DOHH2 (cell line): Measurements from ENCODE around the gene MXRA7.

ENCODE experiments used
- H3F3A ChIP-seq: fragments of 200-600 bp; sonication (generic), shearing (Covaris generic); 2 replicates; pipeline ENCODE4 v1.6.0; 2016; ENCODE audit warnings: antibody characterized with exemption, mild to moderate bottlenecking; ENCODE audit not compliant: control insufficient read depth, insufficient read depth
- H3K27ac ChIP-seq: fragments of 200-600 bp; sonication (generic); 2 replicates; pipeline ENCODE4 v1.5.1; 2014; ENCODE audit warnings: low read depth, mild to moderate bottlenecking, low read length, moderate library complexity
- H3K27me3 ChIP-seq: fragments of 200-600 bp; sonication (generic); 2 replicates; pipeline ENCODE4 v1.6.1; 2014; ENCODE audit warnings: mild to moderate bottlenecking, low read length, mixed read lengths; ENCODE audit not compliant: control insufficient read depth
- H3K36me3 ChIP-seq: fragments of 200-600 bp; sonication (generic); 2 replicates; pipeline ENCODE4 v1.6.1; 2014; ENCODE audit warnings: mild to moderate bottlenecking, low read length, moderate library complexity, mixed read lengths; ENCODE audit not compliant: control insufficient read depth
- H3K4me1 ChIP-seq: fragments of 200-600 bp; sonication (generic); 2 replicates; pipeline ENCODE4 v1.6.1; 2014; ENCODE audit warnings: mild to moderate bottlenecking, low read length, mixed read lengths; ENCODE audit not compliant: control insufficient read depth
- H3K4me2 ChIP-seq: fragments of 200-600 bp; sonication (generic); 2 replicates; pipeline ENCODE4 v1.6.0; 2014; ENCODE audit warnings: mild to moderate bottlenecking, low read length, moderate library complexity
- H3K4me3 ChIP-seq: fragments of 200-600 bp; sonication (generic); 2 replicates; pipeline ENCODE4 v1.5.1; 2014; ENCODE audit warnings: mild to moderate bottlenecking, low read length, mixed read lengths
- H3K79me2 ChIP-seq: fragments of 200-600 bp; sonication (generic); 2 replicates; pipeline ENCODE4 v1.6.1; 2014; ENCODE audit warnings: mild to moderate bottlenecking, low read length, mixed read lengths; ENCODE audit not compliant: control insufficient read depth
- H3K9me2 ChIP-seq: fragments of 200-600 bp; sonication (generic); replicated peaks from 2 replicates; pipeline ENCODE4 v1.6.1; 2014; ENCODE audit warnings: mild to moderate bottlenecking, low read length, mixed read lengths; ENCODE audit not compliant: control insufficient read depth
- H3K9me3 ChIP-seq: fragments of 200-600 bp; sonication (generic); 2 replicates; pipeline ENCODE4 v1.6.1; 2014; ENCODE audit warnings: antibody characterized with exemption, low read length, mixed read lengths; ENCODE audit not compliant: control insufficient read depth, insufficient read depth
- H4K20me1 ChIP-seq: fragments of 200-600 bp; sonication (generic); 2 replicates; pipeline ENCODE4 v1.6.0; 2014; ENCODE audit warnings: low read depth, mild to moderate bottlenecking, antibody characterized with exemption, low read length, moderate library complexity; ENCODE audit not compliant: control insufficient read depth, insufficient read depth
- CTCF ChIP-seq: fragments of 200-600 bp; sonication (generic); IDR thresholded peaks from one replicate; pipeline ENCODE4 v1.5.1; 2014; ENCODE audit warnings: antibody characterized with exemption, mild to moderate bottlenecking, low read depth, low read length; ENCODE audit not compliant: poor library complexity, severe bottlenecking
- EZH2phosphoT487 ChIP-seq: fragments of 200-600 bp; sonication (generic); IDR thresholded peaks from 2 replicates; pipeline ENCODE4 v1.6.1; 2017; ENCODE audit warnings: borderline replicate concordance, mild to moderate bottlenecking, antibody characterized with exemption, low read length, moderate library complexity, mixed read lengths

Gene MXRA7

GRCh38 chr17:76685366-76685765, 25.4 kb downstream of the MXRA7 start:
- Histone ChIP-seq H3K4me1 (no peaks in the 10 kb centered on the region), H3K36me3 (no peaks in the 10 kb centered on the region), H3K79me2 (no peaks in the 10 kb centered on the region), H3K27ac (no peak overlapping the region), H3F3A (no peaks in the 10 kb centered on the region), H3K9me3 (no peaks in the 10 kb centered on the region), H3K4me2 (no peak overlapping the region), H3K4me3 (no peak overlapping the region), H3K27me3 (peaks cover 15% of the 10 kb centered on the region), H3K9me2 (no peaks in the 10 kb centered on the region), H4K20me1 (no peaks in the 10 kb centered on the region)
- TF ChIP-seq CTCF (no peak), EZH2phosphoT487 (no peak)

- Histone ChIP-seq H3K27ac (no peak overlapping the region), H3K9me3 (no peaks in the 10 kb centered on the region), H3K4me2 (no peak overlapping the region), H4K20me1 (no peaks in the 10 kb centered on the region), H3K36me3 (no peaks in the 10 kb centered on the region), H3K79me2 (no peaks in the 10 kb centered on the region), H3F3A (no peaks in the 10 kb centered on the region), H3K9me2 (no peaks in the 10 kb centered on the region), H3K27me3 (peaks cover 15% of the 10 kb centered on the region), H3K4me1 (no peaks in the 10 kb centered on the region), H3K4me3 (no peak overlapping the region)
- no peak for TF ChIP-seq EZH2phosphoT487
- TF ChIP-seq CTCF: no peak
Observed at GRCh38 chr17:76684756-76685155, 26.0 kb downstream of the MXRA7 start.

DNA sequence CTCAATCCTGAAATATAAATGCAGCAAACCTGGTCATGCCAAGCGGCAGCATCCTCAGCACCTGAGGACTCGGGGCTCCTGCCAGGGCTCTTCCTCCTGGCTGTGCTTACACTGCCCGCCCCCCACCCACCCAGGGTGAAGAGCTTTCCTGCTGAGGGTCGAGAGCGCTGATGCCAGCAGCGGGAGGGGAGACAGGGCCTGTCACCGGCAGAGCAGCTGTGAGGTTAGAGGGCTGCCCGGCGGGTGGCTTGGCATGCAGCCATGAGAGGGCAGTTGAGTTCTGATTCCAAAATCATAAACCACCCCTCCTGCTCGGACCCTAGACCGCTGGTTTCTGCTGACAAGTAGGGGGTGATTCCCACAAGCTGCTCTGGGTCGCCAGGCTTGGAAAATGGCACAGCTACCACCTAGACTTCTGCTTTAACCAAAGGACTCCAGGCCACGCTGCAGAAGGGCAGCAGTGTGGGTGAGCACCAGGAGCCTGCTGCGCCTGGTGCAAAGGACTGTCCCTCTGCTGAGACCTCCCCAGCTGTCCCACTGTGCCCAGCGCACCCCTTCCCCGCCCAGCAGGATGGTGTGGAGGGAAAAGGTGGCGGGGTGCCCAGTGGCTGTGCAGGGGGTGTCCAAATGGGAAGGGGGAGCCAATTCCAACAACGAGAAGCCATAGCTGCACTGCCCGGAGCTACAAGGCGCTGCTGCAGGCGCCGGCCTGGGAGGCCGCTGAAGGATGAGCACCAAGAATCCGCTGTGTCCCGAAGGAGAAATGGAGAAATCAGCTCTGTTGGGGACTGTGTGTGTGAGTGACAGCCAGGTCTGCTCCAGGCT, 26.6 kb downstream of the MXRA7 start:
- H3F3A ChIP-seq: no peaks in the 10 kb centered on the region
- no peaks in the 10 kb centered on the region for H3K9me2 ChIP-seq
- no peak overlapping the region for H3K4me3 ChIP-seq
- no peaks in the 10 kb centered on the region for H4K20me1 ChIP-seq
- H3K9me3 ChIP-seq: no peaks in the 10 kb centered on the region
- no peaks in the 10 kb centered on the region for H3K79me2 ChIP-seq
- TF ChIP-seq CTCF (no peak), EZH2phosphoT487 (no peak)
- H3K4me1 ChIP-seq: no peaks in the 10 kb centered on the region
- H3K27me3 ChIP-seq: peaks cover 15% of the 10 kb centered on the region
- H3K4me2 ChIP-seq: no peak overlapping the region
- no peaks in the 10 kb centered on the region for H3K36me3 ChIP-seq
- no peak overlapping the region for H3K27ac ChIP-seq
